Gastroesophageal sphincter (tissue), 4 donors: Measurements from ENCODE around the gene CLCNKA. TPM values are rescaled to one million over a fixed set of nuclear protein-coding genes. Genes with fewer than 3 reads are reported as not detected.
"Not testable (repeated sequence)": the region's sequence is repeated elsewhere in the genome, so short reads cannot be mapped to it uniquely, and the experiment has no call there.

Experiments used
- ATAC-seq: fragments of 150-250 bp; one replicate; pipeline ENCODE4 v1.9.1; 2016; ENCODE audit warnings: mild to moderate bottlenecking, moderate library complexity
- H3K27ac ChIP-seq, 4 donors: fragments of 200-600 bp; sonication (generic) in 3 of 4; 1 replicate in 3 of 4; 2 replicates in 1 of 4; pipeline ENCODE4 v1.5.1; 2016 to 2019
- H3K27me3 ChIP-seq: fragments of 200-600 bp; sonication (generic); one replicate; pipeline ENCODE4 v1.5.1; 2019
- H3K36me3 ChIP-seq, 2 donors: fragments of 200-600 bp; sonication (generic); one replicate each; pipeline ENCODE4 v1.5.1; 2019; ENCODE audit warnings: control low read depth in 1 of 2
- H3K4me1 ChIP-seq, 3 donors: fragments of 200-600 bp; sonication (generic); 1 replicate in 2 of 3; 2 replicates in 1 of 3; pipeline ENCODE4 v1.5.1; 2016 to 2019; ENCODE audit warnings: control low read depth in 2 of 3
- H3K4me3 ChIP-seq, 2 donors: fragments of 200-600 bp; sonication (generic); one replicate each; pipeline ENCODE4 v1.5.1; 2019; ENCODE audit warnings: mild to moderate bottlenecking in 1 of 2, moderate library complexity in 1 of 2
- H3K9me3 ChIP-seq, 3 donors: fragments of 200-600 bp; sonication (generic); one replicate each; pipeline ENCODE4 v1.5.1; 2017 to 2019; ENCODE audit warnings: control low read depth in 2 of 3
- EP300 ChIP-seq: sonication (generic); formaldehyde crosslinking; IDR thresholded peaks from one replicate; pipeline ENCODE4 v1.6.1; 2017; ENCODE audit warnings: antibody characterized with exemption, mild to moderate bottlenecking
- POLR2A ChIP-seq, 2 donors: fragments of 450-650 bp; IDR thresholded peaks; one replicate each; pipeline ENCODE4 v1.6.1; 2017; ENCODE audit warnings: antibody characterized with exemption in 2 of 2, mild to moderate bottlenecking in 2 of 2, moderate library complexity in 1 of 2
- POLR2AphosphoS5 ChIP-seq: sonication (generic); formaldehyde crosslinking; IDR thresholded peaks from one replicate; pipeline ENCODE4 v1.6.1; 2017; ENCODE audit warnings: antibody characterized with exemption
- WGBS, 2 donors: methylation state at CpG; one replicate each; pipeline ENCODE4 v1.1.5; 2018; ENCODE audit warnings: low coverage in 1 of 2; 5-methylcytosine and 5-hydroxymethylcytosine counted together
- total RNA-seq, 4 donors: library from RNA; depleted of rRNA; stranded (reverse); fragments of >200 nt; gene quantifications; one replicate each; pipeline ENCODE4 v1.1.0, GENCODE V29; 2016
- TF ChIP-seq, protein P1 (sequence below), 4 experiments: fragments of 200-600 bp in 2 of 4; fragments of 450-650 bp in 2 of 4; sonication (generic) in 1 of 4; IDR thresholded peaks; one replicate each; pipeline ENCODE4 v1.5.1; 2017 to 2019; ENCODE audit warnings: antibody characterized with exemption in 4 of 4, mild to moderate bottlenecking in 2 of 4, moderate library complexity in 2 of 4

Gene CLCNKA
- total RNA-seq, 4 donors from 2014 or later, result 0.08 to 3.0 (median 0.20) TPM; not detected in 1

DNA sequence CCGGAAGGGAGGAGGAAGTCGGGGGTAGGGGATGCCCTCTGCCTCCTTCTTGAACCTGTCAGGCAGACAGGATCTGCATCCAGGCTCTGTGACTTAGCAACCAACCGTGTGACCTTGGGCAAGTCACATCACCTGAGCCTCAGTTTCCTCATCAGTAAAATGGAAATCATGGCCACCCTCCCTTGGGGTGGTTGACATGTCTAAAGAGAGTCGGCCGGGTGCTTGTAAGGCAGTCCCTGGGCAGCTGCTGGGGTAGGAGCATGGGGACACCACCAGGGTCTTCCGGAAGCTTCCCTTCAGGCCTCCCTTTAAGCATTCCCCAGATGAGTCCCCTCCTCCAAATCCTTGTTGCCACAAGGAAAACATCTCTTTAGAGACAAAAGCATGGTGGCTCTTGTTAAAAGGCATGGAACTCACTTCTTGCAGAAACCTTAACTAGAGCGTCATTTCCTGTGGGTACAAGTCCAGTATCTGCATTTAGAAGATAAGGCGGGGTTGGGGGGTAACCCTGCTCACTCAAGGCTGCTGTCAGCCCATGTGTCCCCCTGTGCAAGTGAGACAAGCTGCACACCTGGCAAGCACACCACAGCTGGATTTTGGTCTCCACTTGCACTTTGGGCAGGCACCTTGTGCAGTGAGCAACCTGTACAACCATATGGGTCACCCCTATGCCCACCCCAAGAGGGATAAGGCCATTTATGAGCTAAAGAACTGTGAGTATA lies 32.1 kb downstream of the CLCNKA start:
- Histone ChIP-seq H3K36me3 (no peaks in the 10 kb centered on the region), H3K27ac (no peak overlapping the region), H3K4me1 (peaks cover 0 to 13% (median 1%) of the 10 kb centered on the region in 3 donors), H3K9me3 (no peaks in the 10 kb centered on the region), H3K4me3 (no peak overlapping the region), H3K27me3 (no peaks in the 10 kb centered on the region)
- WGBS, 2 donors, result 90% methylated on average over 2 of the region's 8 CpGs; no CpG with 5 or more reads in 1 of the 2 donors
- no peak for TF ChIP-seq POLR2A (IDR thresholded peaks at IDR 0.05)
- TF ChIP-seq, protein P1, sequence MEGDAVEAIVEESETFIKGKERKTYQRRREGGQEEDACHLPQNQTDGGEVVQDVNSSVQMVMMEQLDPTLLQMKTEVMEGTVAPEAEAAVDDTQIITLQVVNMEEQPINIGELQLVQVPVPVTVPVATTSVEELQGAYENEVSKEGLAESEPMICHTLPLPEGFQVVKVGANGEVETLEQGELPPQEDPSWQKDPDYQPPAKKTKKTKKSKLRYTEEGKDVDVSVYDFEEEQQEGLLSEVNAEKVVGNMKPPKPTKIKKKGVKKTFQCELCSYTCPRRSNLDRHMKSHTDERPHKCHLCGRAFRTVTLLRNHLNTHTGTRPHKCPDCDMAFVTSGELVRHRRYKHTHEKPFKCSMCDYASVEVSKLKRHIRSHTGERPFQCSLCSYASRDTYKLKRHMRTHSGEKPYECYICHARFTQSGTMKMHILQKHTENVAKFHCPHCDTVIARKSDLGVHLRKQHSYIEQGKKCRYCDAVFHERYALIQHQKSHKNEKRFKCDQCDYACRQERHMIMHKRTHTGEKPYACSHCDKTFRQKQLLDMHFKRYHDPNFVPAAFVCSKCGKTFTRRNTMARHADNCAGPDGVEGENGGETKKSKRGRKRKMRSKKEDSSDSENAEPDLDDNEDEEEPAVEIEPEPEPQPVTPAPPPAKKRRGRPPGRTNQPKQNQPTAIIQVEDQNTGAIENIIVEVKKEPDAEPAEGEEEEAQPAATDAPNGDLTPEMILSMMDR (IDR thresholded peaks at IDR 0.05), result no peak
- TF ChIP-seq EP300, result no peak
- TF ChIP-seq POLR2AphosphoS5, result no peak
- ATAC-seq, result no peak

DNA sequence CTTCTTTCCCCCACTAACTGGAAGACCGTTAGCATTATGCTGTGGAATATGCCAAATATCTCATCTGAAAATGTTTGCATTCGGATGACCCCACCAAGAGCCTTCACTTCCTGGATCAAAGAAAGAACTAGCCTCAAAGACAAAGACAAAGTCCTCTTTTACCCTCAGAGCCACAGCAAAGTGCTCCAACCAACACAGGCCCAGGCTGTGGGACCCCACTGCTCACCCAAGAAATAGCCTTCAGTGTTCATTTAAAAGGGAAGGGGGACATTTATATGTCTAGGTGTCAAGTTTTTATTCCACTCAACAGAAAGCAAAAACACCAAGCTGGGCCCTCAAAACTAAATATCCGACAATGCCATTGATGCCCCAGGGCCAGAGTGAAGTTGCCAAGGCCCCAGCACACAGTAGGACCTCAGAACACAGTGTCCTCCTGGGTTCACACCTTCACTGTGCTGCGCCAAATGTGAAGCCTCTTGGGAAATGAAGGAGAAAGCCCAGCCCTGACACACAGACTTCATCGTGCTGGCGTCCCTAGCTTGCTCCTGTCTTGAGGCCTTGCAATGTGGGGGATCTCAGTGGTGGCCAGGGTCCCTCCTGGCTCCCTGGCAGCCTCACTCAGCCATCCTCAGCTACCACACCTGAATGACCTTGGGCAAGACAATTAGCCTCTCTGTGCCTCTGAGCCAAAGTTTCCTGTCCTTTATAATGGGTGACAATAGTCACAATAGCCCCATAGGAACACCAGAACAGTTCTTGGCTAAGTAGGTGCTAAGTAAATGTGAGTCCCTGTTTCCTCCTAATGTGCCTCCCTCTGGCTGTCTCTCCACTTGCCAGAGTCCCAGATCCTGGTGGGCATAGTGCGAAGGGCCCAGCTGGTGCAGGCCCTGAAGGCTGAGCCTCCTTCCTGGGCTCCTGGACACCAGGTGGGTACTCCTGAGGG lies 33.0 kb downstream of the CLCNKA start:
- TF ChIP-seq EP300 (no peak), POLR2AphosphoS5 (no peak), POLR2A (IDR thresholded peaks at IDR 0.05) (no peak)
- TF ChIP-seq, protein P1 (IDR thresholded peaks at IDR 0.05), result no peak
- ATAC-seq, result no peak
- Histone ChIP-seq H3K9me3 (no peaks in the 10 kb centered on the region), H3K27ac (no peak overlapping the region), H3K36me3 (no peaks in the 10 kb centered on the region), H3K4me3 (no peak overlapping the region), H3K27me3 (no peaks in the 10 kb centered on the region), H3K4me1 (peaks cover 0 to 10% (median 0%) of the 10 kb centered on the region in 3 donors)
- 84 to 96% methylated on average over 3 to 4 of the region's 7 CpGs for WGBS, 2 donors

DNA sequence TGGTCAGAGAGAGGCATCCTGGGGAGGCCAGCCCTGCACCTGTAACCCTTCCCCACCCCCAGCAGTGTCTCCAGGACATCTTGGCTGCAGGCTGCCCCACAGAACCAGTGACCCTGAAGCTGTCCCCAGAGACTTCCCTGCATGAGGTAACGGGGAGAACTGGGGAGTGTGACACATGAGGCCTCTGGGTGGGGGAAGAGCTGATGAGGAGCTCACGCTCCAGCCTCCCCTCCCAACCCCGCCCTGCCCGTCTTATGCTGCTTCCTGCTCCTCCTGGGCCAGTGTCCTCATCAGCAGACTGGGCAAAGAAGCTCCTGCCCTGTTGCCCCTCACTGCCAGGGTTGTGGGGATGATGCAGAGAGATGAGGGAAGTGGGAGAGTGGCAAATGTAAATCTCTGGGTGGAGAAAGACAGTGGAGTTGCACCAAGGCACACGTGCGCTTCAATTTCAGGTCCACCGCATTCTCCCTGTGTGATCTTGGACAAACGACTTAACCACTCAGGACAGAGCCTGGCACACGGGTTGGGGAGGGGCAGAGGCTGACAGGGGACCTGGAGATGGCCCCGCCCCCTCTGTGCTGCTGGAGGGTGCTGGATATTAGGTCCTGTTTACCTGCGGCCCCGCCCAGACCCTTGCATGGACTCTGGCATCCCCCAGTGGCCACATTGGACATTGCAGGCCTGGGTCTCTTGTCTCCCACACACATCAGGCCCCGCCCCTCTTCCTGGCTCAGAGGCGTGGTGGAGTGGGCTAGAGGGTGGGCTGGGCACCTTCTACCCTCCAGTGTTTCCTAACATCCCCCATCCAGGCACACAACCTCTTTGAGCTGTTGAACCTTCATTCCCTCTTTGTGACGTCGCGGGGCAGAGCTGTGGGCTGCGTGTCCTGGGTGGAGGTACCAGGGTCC lies 34.0 kb downstream of the CLCNKA start:
- no peak for TF ChIP-seq EP300
- TF ChIP-seq, protein P1 (IDR thresholded peaks at IDR 0.05), result peak in 3 of 4 experiments; percentile 90 to 96 (median 93)
- peaks cover 0 to 10% (median 0%) of the 10 kb centered on the region in 3 donors for H3K4me1 ChIP-seq
- no peak overlapping the region for H3K27ac ChIP-seq
- H3K36me3 ChIP-seq, result no peaks in the 10 kb centered on the region
- WGBS, 2 donors, result 0% methylated on average over 4 of the region's 18 CpGs; no CpG with 5 or more reads in 1 of the 2 donors
- peak; percentile 79 for ATAC-seq
- H3K9me3 ChIP-seq, result no peaks in the 10 kb centered on the region
- H3K27me3 ChIP-seq, result no peaks in the 10 kb centered on the region
- H3K4me3 ChIP-seq, result no peak overlapping the region

DNA sequence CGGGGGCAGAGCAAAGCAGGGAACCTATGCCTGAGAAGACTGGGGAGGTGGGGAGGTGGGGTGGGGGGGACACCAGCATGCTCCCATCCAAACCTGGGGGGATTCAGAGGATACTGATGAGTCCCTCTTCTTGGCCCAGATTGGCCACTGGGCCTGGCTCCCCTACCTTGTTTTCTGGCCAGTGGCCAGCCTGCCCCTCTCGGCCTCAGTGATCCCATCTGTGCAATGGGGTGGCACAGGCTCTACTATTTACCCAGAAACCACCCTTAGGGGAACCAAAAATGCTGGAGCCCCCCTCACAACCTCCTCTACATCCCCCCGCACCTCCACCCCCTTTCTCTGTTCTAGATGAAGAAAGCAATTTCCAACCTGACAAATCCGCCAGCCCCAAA lies 34.7 kb downstream of the CLCNKA start:
- not testable (repeated sequence) for H3K36me3 ChIP-seq, H3K4me3 ChIP-seq, H3K27ac ChIP-seq, H3K9me3 ChIP-seq, H3K4me1 ChIP-seq, ATAC-seq, H3K27me3 ChIP-seq
- no CpG with 5 or more reads among the region's 4 CpGs for WGBS, 2 donors

DNA sequence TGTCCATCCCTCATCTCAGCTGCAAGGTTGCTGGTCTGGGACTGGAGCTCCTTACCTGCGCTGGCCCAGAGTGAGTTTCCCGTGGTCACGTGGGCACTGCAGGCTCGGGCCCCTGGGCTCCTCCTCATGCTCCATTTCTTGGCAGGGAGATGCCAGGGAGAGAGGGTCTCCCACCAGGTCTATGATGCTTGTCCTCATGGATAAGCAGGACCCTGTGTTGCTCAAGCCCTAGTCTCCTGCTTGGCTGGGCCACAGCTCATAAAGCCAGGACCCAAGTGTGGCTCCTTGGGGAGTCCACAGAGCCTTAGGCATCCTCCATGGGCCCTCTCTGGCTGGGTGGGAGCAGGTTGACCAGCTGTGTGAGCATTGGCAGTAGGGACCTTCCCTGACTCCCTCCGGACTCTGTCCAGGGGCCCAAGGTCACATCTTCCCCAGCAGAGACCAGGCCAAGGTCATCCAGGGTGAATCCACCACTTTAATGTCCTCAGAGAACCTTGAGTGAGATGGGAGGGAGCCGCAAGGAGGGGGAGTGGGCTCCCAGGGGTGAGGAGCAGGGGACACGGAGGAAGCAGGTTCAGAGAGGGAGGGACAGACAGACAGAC lies 35.6 kb downstream of the CLCNKA start:
- H3K36me3 ChIP-seq, result not testable (repeated sequence)

DNA sequence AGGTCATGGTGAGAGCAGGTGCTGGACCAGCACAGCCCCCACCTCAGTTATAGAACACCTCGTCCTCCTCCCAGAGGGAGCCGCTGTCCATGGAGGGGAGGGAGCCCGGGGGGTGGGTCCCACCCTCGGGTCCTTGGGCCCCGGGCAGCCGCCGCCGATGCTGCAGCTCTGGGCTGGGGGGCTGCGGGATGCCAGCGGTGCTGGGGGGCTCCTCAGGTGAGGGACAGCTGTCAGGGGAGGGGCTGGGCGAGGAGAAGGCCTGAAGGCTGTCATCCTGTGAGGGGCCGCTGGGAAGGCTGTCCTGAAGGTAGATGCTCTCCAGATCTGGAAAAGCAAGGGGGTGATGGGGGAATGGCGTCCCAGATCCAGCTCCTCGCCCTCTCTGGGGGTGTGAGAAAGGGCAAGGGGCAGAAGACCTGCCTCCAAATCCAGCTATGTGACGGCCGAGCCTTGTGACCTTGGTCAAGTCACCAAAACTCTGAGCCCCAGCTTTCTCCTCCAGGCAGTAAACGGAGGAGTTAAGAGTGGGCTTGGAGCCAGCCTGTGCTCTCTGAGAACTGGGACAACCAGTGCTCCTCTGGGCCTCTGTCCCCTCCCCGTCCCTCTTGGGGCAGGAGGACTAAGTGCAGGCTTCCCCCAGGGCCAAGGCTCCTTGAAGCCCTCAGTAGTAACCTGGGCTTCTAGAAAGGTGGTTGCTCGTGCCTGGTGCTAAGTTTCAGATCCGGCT lies 36.7 kb downstream of the CLCNKA start:
- 83% methylated on average over 1 of the region's 20 CpGs; no CpG with 5 or more reads in 1 of the 2 donors for WGBS, 2 donors
- H3K27ac ChIP-seq, H3K9me3 ChIP-seq, H3K36me3 ChIP-seq, ATAC-seq, H3K4me1 ChIP-seq, H3K27me3 ChIP-seq, H3K4me3 ChIP-seq: not testable (repeated sequence)

More for the DNA sequence above, 35.6 kb downstream of the CLCNKA start:
- H3K27ac ChIP-seq, H3K27me3 ChIP-seq, H3K4me3 ChIP-seq, H3K4me1 ChIP-seq, ATAC-seq, H3K9me3 ChIP-seq: not testable (repeated sequence)
- WGBS, 2 donors, result 46 to 66% methylated on average over 3 to 4 of the region's 7 CpGs
